Neural crest cell (in vitro differentiated cells): ENCODE results near the gene TTC7B. TPM values are rescaled to one million over a fixed set of nuclear protein-coding genes. Genes with fewer than 3 reads are reported as not detected.

Experiments used
- DNase-seq: peaks from one replicate; pipeline ENCODE4 v3.0.0; 2021; ENCODE audit warnings: low read depth, mixed read lengths, low spot score
- H3K27ac Mint-ChIP-seq: one replicate; pipeline ENCODE4 v1.8.0; 2021; ENCODE audit warnings: mild to moderate bottlenecking, mixed read lengths; ENCODE audit not compliant: unreplicated experiment
- H3K27me3 Mint-ChIP-seq: 2 replicates; pipeline ENCODE4 v1.8.0; 2021; ENCODE audit warnings: low read depth, mild to moderate bottlenecking, mixed read lengths
- H3K36me3 Mint-ChIP-seq: 2 replicates; pipeline ENCODE4 v1.8.0; 2021; ENCODE audit warnings: low read depth, mild to moderate bottlenecking, mixed read lengths
- H3K4me1 Mint-ChIP-seq: 2 replicates; pipeline ENCODE4 v1.8.0; 2021; ENCODE audit warnings: mixed read lengths
- H3K4me3 Mint-ChIP-seq: one replicate; pipeline ENCODE4 v1.8.0; 2021; ENCODE audit warnings: mild to moderate bottlenecking, mixed read lengths
- H3K9me3 Mint-ChIP-seq: 2 replicates; pipeline ENCODE4 v1.8.0; 2021; ENCODE audit warnings: mixed read lengths
- CTCF ChIP-seq: fragments of 200-600 bp; sonication (generic); conservative IDR thresholded peaks from 2 replicates; pipeline ENCODE4 v1.5.0; 2021; ENCODE audit warnings: antibody characterized with exemption, mild to moderate bottlenecking
- total RNA-seq: library from RNA; stranded (reverse); gene quantifications from 2 replicates; pipeline ENCODE4 v1.2.1, GENCODE V29; 2021

Gene TTC7B
- total RNA-seq, 1 donor from 2014 or later = 56.4 TPM

GRCh38 chr14:90574188-90575131 is 241.8 kb downstream of the TTC7B start:
- TF ChIP-seq CTCF = no peak
- Mint-ChIP-seq H3K4me3 (peak overlapping the region; percentile 15), H3K27me3 (no peaks in the 10 kb centered on the region), H3K9me3 (no peaks in the 10 kb centered on the region), H3K36me3 (peaks cover 6% of the 10 kb centered on the region), H3K4me1 (peaks cover 42% of the 10 kb centered on the region), H3K27ac (no peak overlapping the region)
- no peak for DNase-seq

- H3K27me3 Mint-ChIP-seq = no peaks in the 10 kb centered on the region
- no peak for TF ChIP-seq CTCF
- peaks cover 51% of the 10 kb centered on the region for H3K4me1 Mint-ChIP-seq
- no peaks in the 10 kb centered on the region for H3K9me3 Mint-ChIP-seq
- peak overlapping the region; percentile 47 for H3K27ac Mint-ChIP-seq
- peaks cover 6% of the 10 kb centered on the region for H3K36me3 Mint-ChIP-seq
- no peak for DNase-seq
- no peak overlapping the region for H3K4me3 Mint-ChIP-seq
Measured at GRCh38 chr14:90573385-90574105, 242.7 kb downstream of the TTC7B start.

GRCh38 chr14:90572441-90573150 is 243.6 kb downstream of the TTC7B start:
- no peak for TF ChIP-seq CTCF
- Mint-ChIP-seq H3K27ac (peak overlapping the region; percentile 74), H3K27me3 (no peaks in the 10 kb centered on the region), H3K4me1 (peaks cover 60% of the 10 kb centered on the region), H3K4me3 (peak overlapping the region; percentile 22), H3K9me3 (no peaks in the 10 kb centered on the region), H3K36me3 (peaks cover 6% of the 10 kb centered on the region)
- DNase-seq = no peak

GRCh38 chr14:90571149-90571947 is 244.9 kb downstream of the TTC7B start:
- Mint-ChIP-seq H3K4me3 (no peak overlapping the region), H3K4me1 (peaks cover 73% of the 10 kb centered on the region), H3K9me3 (no peaks in the 10 kb centered on the region), H3K27me3 (no peaks in the 10 kb centered on the region), H3K36me3 (peaks cover 9% of the 10 kb centered on the region), H3K27ac (no peak overlapping the region)
- TF ChIP-seq CTCF = no peak
- no peak for DNase-seq

- no peak for TF ChIP-seq CTCF
- DNase-seq = no peak
- peaks cover 69% of the 10 kb centered on the region for H3K4me1 Mint-ChIP-seq
- no peak overlapping the region for H3K27ac Mint-ChIP-seq
- H3K9me3 Mint-ChIP-seq = no peaks in the 10 kb centered on the region
- peaks cover 9% of the 10 kb centered on the region for H3K36me3 Mint-ChIP-seq
- H3K27me3 Mint-ChIP-seq = no peaks in the 10 kb centered on the region
- no peak overlapping the region for H3K4me3 Mint-ChIP-seq
Measured at GRCh38 chr14:90570461-90570860, 245.8 kb downstream of the TTC7B start.
